ENCODE results near the gene OPRD1. TPM values are rescaled to one million over a fixed set of nuclear protein-coding genes. Genes with fewer than 3 reads are reported as not detected.

The OPRD1 gene
- total RNA-seq, 2 experiments from 2014 or later = not detected

DNA sequence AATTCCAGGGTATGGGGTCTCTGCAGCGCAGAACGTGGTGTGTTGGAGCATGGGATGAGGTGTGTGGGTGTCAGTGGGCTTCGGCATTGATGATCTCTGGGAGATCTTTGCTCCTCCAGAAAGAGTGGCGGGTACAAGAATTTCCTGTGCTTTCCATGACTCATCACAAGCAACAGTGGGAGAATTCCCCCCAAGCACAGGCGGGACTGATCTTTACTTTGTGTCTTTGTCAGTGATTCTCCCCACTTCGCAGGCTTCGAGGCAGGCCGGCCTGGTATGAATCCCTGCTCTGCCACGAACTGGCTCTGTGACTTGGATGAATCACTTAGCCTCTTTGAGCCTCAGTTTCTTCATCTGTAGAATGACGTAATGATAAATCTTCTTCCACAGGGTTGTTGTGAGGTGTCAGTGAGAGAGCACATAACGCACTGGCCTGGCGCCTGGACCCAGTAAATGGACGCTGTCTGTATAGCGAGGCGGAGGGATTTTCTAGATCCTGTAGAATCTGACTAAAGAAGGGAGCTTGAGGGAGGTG lies 2.0 kb downstream of the OPRD1 start:
- Histone ChIP-seq H3K27ac (ENCODE audit: low read depth, low read length, poor library complexity, severe bottlenecking) (no peak overlapping the region), H3K4me2 (ENCODE audit: low read length) (no peak overlapping the region), H3K4me3 (ENCODE audit: low read depth, low read length, poor library complexity, severe bottlenecking) (no peak overlapping the region), H3K9me3 (ENCODE audit: low read length) (no peaks in the 10 kb centered on the region), H4K20me1 (ENCODE audit: insufficient read depth, low read length) (no peaks in the 10 kb centered on the region), H3K9me2 (ENCODE audit: insufficient read depth, low read length) (no peaks in the 10 kb centered on the region), H3K79me2 (ENCODE audit: insufficient read depth, low read depth, low read length) (no peaks in the 10 kb centered on the region), H3K36me3 (ENCODE audit: insufficient read depth, low read length) (no peaks in the 10 kb centered on the region), H2AFZ (ENCODE audit: low read length) (no peak overlapping the region), H3K4me1 (ENCODE audit: insufficient read depth, low read length, poor library complexity, severe bottlenecking) (no peaks in the 10 kb centered on the region)
- CTCF ChIA-PET (ENCODE audit: unreplicated experiment) = no interaction called here
- POLR2A ChIA-PET = no interaction called here
- DNase-seq (ENCODE audit: low spot score) = no peak
- BruUV-seq (replicated peaks) = no TSS peak
- intact Hi-C loops (cut with micrococcal nuclease; ENCODE audit: unreplicated experiment) = no loop called here
- TF ChIP-seq EZH2phosphoT487 (IDR thresholded peaks at IDR 0.05; ENCODE audit: borderline replicate concordance, low read depth, low read length) = no peak
- TF ChIP-seq, protein P1, sequence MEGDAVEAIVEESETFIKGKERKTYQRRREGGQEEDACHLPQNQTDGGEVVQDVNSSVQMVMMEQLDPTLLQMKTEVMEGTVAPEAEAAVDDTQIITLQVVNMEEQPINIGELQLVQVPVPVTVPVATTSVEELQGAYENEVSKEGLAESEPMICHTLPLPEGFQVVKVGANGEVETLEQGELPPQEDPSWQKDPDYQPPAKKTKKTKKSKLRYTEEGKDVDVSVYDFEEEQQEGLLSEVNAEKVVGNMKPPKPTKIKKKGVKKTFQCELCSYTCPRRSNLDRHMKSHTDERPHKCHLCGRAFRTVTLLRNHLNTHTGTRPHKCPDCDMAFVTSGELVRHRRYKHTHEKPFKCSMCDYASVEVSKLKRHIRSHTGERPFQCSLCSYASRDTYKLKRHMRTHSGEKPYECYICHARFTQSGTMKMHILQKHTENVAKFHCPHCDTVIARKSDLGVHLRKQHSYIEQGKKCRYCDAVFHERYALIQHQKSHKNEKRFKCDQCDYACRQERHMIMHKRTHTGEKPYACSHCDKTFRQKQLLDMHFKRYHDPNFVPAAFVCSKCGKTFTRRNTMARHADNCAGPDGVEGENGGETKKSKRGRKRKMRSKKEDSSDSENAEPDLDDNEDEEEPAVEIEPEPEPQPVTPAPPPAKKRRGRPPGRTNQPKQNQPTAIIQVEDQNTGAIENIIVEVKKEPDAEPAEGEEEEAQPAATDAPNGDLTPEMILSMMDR (conservative IDR thresholded peaks at IDR 0.05; ENCODE audit: low read length) = no peak

DNA sequence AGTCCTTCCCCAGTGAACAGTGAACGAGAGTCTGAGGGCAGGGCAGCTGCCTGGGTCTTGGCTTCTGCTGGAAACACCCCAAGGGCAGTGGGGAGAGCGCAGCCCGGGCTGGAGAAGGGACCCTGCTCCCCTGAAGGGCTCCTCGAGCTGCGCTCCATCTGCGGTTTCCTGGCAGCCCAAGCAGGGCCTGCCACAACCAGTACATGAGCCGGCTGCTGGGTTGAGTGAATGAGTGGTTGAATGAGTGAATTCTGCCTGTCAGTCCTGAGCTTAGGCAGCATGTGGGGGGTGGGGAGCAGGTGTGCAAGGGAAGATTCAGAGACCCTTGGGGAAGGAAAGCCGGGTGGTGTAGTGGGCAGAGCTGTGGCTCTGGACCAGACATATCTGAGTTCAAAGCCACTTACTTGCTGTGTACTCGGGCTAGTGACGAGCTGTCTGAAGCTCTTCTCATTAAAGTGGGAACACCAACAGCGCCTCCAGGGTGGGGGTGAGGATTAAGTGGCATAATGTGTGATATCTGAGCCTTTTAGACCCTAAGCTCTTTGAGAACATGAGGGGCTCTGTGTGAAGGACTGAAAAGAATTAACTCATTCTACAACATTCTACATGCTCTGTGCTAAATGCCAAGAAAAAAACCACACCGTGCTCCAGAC lies 3.7 kb downstream of the OPRD1 start:
- H3K27ac ChIP-seq (ENCODE audit: low read depth, low read length, poor library complexity, severe bottlenecking) = no peak overlapping the region
- no peaks in the 10 kb centered on the region for H3K36me3 ChIP-seq (ENCODE audit: insufficient read depth, low read length)
- no TSS peak for BruUV-seq (replicated peaks)
- H3K9me2 ChIP-seq (ENCODE audit: insufficient read depth, low read length) = no peaks in the 10 kb centered on the region
- H3K4me2 ChIP-seq (ENCODE audit: low read length) = no peak overlapping the region
- no peak overlapping the region for H3K4me3 ChIP-seq (ENCODE audit: low read depth, low read length, poor library complexity, severe bottlenecking)
- H4K20me1 ChIP-seq (ENCODE audit: insufficient read depth, low read length) = no peaks in the 10 kb centered on the region
- no peaks in the 10 kb centered on the region for H3K79me2 ChIP-seq (ENCODE audit: insufficient read depth, low read depth, low read length)
- H3K9me3 ChIP-seq (ENCODE audit: low read length) = no peaks in the 10 kb centered on the region
- POLR2A ChIA-PET = interaction anchor here (0.5 to 0.6 kb wide), 3 partner anchors 124 to 486 kb away, joined by 4 to 6 read pairs (median 6); no protein-coding TSS in a partner anchor
- no peak for TF ChIP-seq EZH2phosphoT487 (IDR thresholded peaks at IDR 0.05; ENCODE audit: borderline replicate concordance, low read depth, low read length)
- TF ChIP-seq, protein P1 (conservative IDR thresholded peaks at IDR 0.05; ENCODE audit: low read length) = no peak
- no peak for DNase-seq (ENCODE audit: low spot score)
- CTCF ChIA-PET (ENCODE audit: unreplicated experiment) = no interaction called here
- intact Hi-C loops (cut with micrococcal nuclease; ENCODE audit: unreplicated experiment) = no loop called here
- H3K4me1 ChIP-seq (ENCODE audit: insufficient read depth, low read length, poor library complexity, severe bottlenecking) = no peaks in the 10 kb centered on the region
- no peak overlapping the region for H2AFZ ChIP-seq (ENCODE audit: low read length)

DNA sequence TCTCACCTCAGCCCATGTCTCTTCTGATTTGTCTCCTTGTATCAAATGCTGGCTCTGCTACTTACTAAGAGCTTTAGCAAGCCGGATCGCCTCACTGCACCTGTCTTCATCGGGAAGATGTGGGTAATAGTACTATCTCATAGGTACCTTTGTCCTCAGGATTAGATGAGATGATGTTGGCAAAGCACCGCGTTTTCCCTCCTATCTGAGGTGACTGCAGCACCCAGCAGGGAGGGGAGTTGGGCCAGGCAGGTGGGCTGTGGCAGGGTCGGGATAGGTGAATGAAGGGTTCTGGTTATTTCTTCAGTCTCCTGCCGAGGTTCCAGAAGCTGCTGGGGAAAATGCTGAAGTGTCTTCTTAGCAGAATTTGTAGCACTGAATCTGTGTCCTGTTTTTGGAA lies 5.2 kb downstream of the OPRD1 start:
- Histone ChIP-seq H2AFZ (ENCODE audit: low read length) (no peak overlapping the region), H3K79me2 (ENCODE audit: insufficient read depth, low read depth, low read length) (no peaks in the 10 kb centered on the region), H3K4me2 (ENCODE audit: low read length) (no peak overlapping the region), H3K36me3 (ENCODE audit: insufficient read depth, low read length) (no peaks in the 10 kb centered on the region), H3K27ac (ENCODE audit: low read depth, low read length, poor library complexity, severe bottlenecking) (no peak overlapping the region), H3K4me1 (ENCODE audit: insufficient read depth, low read length, poor library complexity, severe bottlenecking) (no peaks in the 10 kb centered on the region), H3K9me3 (ENCODE audit: low read length) (no peaks in the 10 kb centered on the region), H3K9me2 (ENCODE audit: insufficient read depth, low read length) (no peaks in the 10 kb centered on the region), H4K20me1 (ENCODE audit: insufficient read depth, low read length) (no peaks in the 10 kb centered on the region), H3K4me3 (ENCODE audit: low read depth, low read length, poor library complexity, severe bottlenecking) (no peak overlapping the region)
- intact Hi-C loops (cut with micrococcal nuclease; ENCODE audit: unreplicated experiment) = no loop called here
- no peak for TF ChIP-seq EZH2phosphoT487 (IDR thresholded peaks at IDR 0.05; ENCODE audit: borderline replicate concordance, low read depth, low read length)
- TF ChIP-seq, protein P1 (conservative IDR thresholded peaks at IDR 0.05; ENCODE audit: low read length) = no peak
- POLR2A ChIA-PET = no interaction called here
- no TSS peak for BruUV-seq (replicated peaks)
- CTCF ChIA-PET (ENCODE audit: unreplicated experiment) = no interaction called here
- no peak for DNase-seq (ENCODE audit: low spot score)

All from OCI-LY7 (cell line).